ENCODE data around the gene CCS.

DNA sequence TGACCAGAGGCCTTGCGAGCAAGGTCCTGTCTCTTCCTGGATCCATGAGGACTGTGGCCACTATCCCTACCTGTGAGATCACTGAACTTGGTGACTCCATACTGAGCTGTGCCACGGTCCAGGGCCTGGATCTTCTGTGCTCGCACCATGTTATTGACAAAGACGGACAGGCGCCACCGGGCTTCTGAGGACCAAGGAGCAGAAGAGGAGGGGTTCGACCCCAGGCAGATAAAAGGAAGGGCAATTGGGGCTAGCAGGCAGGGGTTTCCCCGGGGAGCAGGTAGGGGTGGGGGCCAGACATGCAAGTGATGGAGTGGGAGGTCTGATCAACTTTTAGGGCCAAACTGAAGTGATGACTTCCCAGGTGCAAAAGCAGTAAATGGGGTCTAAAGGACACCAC is 26.8 kb upstream of the CCS start:
- TF ChIP-seq, protein P1, sequence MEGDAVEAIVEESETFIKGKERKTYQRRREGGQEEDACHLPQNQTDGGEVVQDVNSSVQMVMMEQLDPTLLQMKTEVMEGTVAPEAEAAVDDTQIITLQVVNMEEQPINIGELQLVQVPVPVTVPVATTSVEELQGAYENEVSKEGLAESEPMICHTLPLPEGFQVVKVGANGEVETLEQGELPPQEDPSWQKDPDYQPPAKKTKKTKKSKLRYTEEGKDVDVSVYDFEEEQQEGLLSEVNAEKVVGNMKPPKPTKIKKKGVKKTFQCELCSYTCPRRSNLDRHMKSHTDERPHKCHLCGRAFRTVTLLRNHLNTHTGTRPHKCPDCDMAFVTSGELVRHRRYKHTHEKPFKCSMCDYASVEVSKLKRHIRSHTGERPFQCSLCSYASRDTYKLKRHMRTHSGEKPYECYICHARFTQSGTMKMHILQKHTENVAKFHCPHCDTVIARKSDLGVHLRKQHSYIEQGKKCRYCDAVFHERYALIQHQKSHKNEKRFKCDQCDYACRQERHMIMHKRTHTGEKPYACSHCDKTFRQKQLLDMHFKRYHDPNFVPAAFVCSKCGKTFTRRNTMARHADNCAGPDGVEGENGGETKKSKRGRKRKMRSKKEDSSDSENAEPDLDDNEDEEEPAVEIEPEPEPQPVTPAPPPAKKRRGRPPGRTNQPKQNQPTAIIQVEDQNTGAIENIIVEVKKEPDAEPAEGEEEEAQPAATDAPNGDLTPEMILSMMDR (IDR thresholded peaks at IDR 0.05; ENCODE audit: poor library complexity): no peak
- TF ChIP-seq EZH2 (IDR thresholded peaks at IDR 0.05; ENCODE audit: borderline replicate concordance) (no peak), EZH2phosphoT487 (IDR thresholded peaks at IDR 0.05; ENCODE audit: low read depth, severe bottlenecking, unreplicated experiment) (no peak)

Data from hepatocyte (in vitro differentiated cells).